Left renal cortex interstitium (tissue), 4 donors: ENCODE measurements around the gene SMCP. TPM values are rescaled to one million over a fixed set of nuclear protein-coding genes. Genes with fewer than 3 reads are reported as not detected.

Source experiments
- polyA plus RNA-seq, 4 donors: library from polyadenylated mRNA; unstranded; fragments of 120-200 nt; gene quantifications; one replicate each; pipeline ENCODE4 v1.2.1, GENCODE V29; 2013; ENCODE audit not compliant: insufficient read length in 4 of 4

Gene SMCP
- polyA plus RNA-seq, 4 donors, result not detected

Other genes starting within 250 kb of the SMCP start
- gene LCE2D, start 214.9 kb upstream of the SMCP start, polyA plus RNA-seq, result not detected
- not detected for gene LCE2C, start 203.0 kb upstream of the SMCP start, polyA plus RNA-seq
- gene LCE2B, start 192.2 kb upstream of the SMCP start, polyA plus RNA-seq, result not detected
- not detected for gene LCE2A, start 180.0 kb upstream of the SMCP start, polyA plus RNA-seq
- gene LCE4A, start 170.2 kb upstream of the SMCP start, polyA plus RNA-seq, result not detected
- not detected for gene KPRP, start 120.3 kb upstream of the SMCP start, polyA plus RNA-seq
- not detected for gene LCE1F, start 103.2 kb upstream of the SMCP start, polyA plus RNA-seq
- gene LCE1E, start 92.1 kb upstream of the SMCP start, polyA plus RNA-seq, result not detected
- not detected for gene LCE1D, start 81.6 kb upstream of the SMCP start, polyA plus RNA-seq
- gene LCE1C, start 71.7 kb upstream of the SMCP start, polyA plus RNA-seq, result not detected
- not detected for gene LCE1B, start 66.4 kb upstream of the SMCP start, polyA plus RNA-seq
- gene LCE1A, start 50.8 kb upstream of the SMCP start, polyA plus RNA-seq, result not detected
- gene LCE6A, start 35.5 kb upstream of the SMCP start, polyA plus RNA-seq, result not detected
- not detected for gene LCE7A, start 18.3 kb upstream of the SMCP start, polyA plus RNA-seq
- gene IVL, start 30.2 kb downstream of the SMCP start, polyA plus RNA-seq, result under 1 TPM; 0.08 to 0.42 (median 0.30) TPM
- not detected for gene SPRR5, start 68.9 kb downstream of the SMCP start, polyA plus RNA-seq
- gene SPRR4, start 92.3 kb downstream of the SMCP start, polyA plus RNA-seq, result not detected
- not detected for gene SPRR1A, start 105.8 kb downstream of the SMCP start, polyA plus RNA-seq
- gene SPRR3, start 123.4 kb downstream of the SMCP start, polyA plus RNA-seq, result under 1 TPM in 3 of 4 donors, not detected in 1; 0.17 to 0.51 (median 0.18) TPM
- gene SPRR1B, start 152.9 kb downstream of the SMCP start, polyA plus RNA-seq, result not detected
- gene SPRR2D, start 162.8 kb downstream of the SMCP start, polyA plus RNA-seq, result not detected
- under 1 TPM in 1 of 4 donors, not detected in 3; 0.14 TPM for gene SPRR2A, start 179.2 kb downstream of the SMCP start, polyA plus RNA-seq
- not detected for gene SPRR2B, start 193.3 kb downstream of the SMCP start, polyA plus RNA-seq
- gene SPRR2E, start 216.2 kb downstream of the SMCP start, polyA plus RNA-seq, result not detected
- not detected for gene SPRR2F, start 235.2 kb downstream of the SMCP start, polyA plus RNA-seq